Measurements from ENCODE around the gene IGFALS.

The IGFALS gene

GRCh38 chr16:1775006-1775845 is 18.3 kb downstream of the IGFALS start:
- no peak for DNase-seq

GRCh38 chr16:1774448-1774780 is 19.1 kb downstream of the IGFALS start:
- DNase-seq: no peak

GRCh38 chr16:1773703-1774447 is 19.6 kb downstream of the IGFALS start:
- DNase-seq: no peak

GRCh38 chr16:1772908-1773702 is 20.4 kb downstream of the IGFALS start, which contains the start of gene MRPS34:
TSS of gene MRPS34 (minus strand) at chr16:1773134. CDS start at chr16:1773119, 15 bp downstream.
- DNase-seq: peak; percentile 62

- DNase-seq: no peak
These were observed 21.1 kb downstream of the IGFALS start, which contains the start of gene EME2 for GRCh38 chr16:1772362-1772907. TSS of gene EME2 (plus strand) at chr16:1772810. CDS start at chr16:1773228, 418 bp downstream.

GRCh38 chr16:1771864-1772361 is 21.6 kb downstream of the IGFALS start:
- DNase-seq: no peak

- DNase-seq: no peak
These were observed 22.2 kb downstream of the IGFALS start, which contains the start of gene NME3 for GRCh38 chr16:1771188-1771863. TSS of gene NME3 (minus strand) at chr16:1771543. CDS start at chr16:1771534, 9 bp downstream.

GRCh38 chr16:1770328-1771187 is 22.9 kb downstream of the IGFALS start:
- DNase-seq: peak; percentile 62

GRCh38 chr16:1769402-1770300 is 23.9 kb downstream of the IGFALS start:
- no peak for DNase-seq

GRCh38 chr16:1768767-1769401 is 24.6 kb downstream of the IGFALS start:
- DNase-seq: no peak

GRCh38 chr16:1768061-1768766 is 25.3 kb downstream of the IGFALS start:
- DNase-seq: no peak

GRCh38 chr16:1767116-1767994 is 26.1 kb downstream of the IGFALS start:
- DNase-seq: no peak

GRCh38 chr16:1766701-1767100 is 26.8 kb downstream of the IGFALS start:
- DNase-seq: no peak

GRCh38 chr16:1766231-1766630 is 27.3 kb downstream of the IGFALS start:
- no peak for DNase-seq

- no peak for DNase-seq
These were observed 27.7 kb downstream of the IGFALS start for GRCh38 chr16:1765826-1766225.

- no peak for DNase-seq
These were observed 28.5 kb downstream of the IGFALS start for GRCh38 chr16:1764971-1765370.
